Loucy (cell line): ENCODE measurements around the gene TENM3.

Source experiments
- H2AFZ ChIP-seq: fragments of 200-600 bp; sonication (generic); 2 replicates; pipeline ENCODE4 v1.6.0; 2016; ENCODE audit warnings: antibody characterized with exemption, mild to moderate bottlenecking, low read length, moderate library complexity
- H3F3A ChIP-seq: fragments of 200-600 bp; 2 replicates; pipeline ENCODE4 v1.6.0; 2016; ENCODE audit warnings: antibody characterized with exemption, low read depth, mild to moderate bottlenecking
- H3K27me3 ChIP-seq: fragments of 200-600 bp; sonication (generic); 2 replicates; pipeline ENCODE4 v1.6.1; 2014; ENCODE audit warnings: low read length, mild to moderate bottlenecking; ENCODE audit not compliant: insufficient read depth, poor library complexity, severe bottlenecking
- H3K36me3 ChIP-seq: fragments of 200-600 bp; sonication (generic); 2 replicates; pipeline ENCODE4 v1.6.1; 2016; ENCODE audit warnings: low read length; ENCODE audit not compliant: insufficient read depth
- H3K4me1 ChIP-seq: fragments of 200-600 bp; sonication (generic); 2 replicates; pipeline ENCODE4 v1.5.1; 2014; ENCODE audit warnings: low read length, mild to moderate bottlenecking; ENCODE audit not compliant: insufficient read depth, poor library complexity, severe bottlenecking
- H3K4me2 ChIP-seq: fragments of 200-600 bp; sonication (generic); 2 replicates; pipeline ENCODE4 v1.6.0; 2014; ENCODE audit warnings: antibody characterized with exemption, low read length, low read depth, mild to moderate bottlenecking; ENCODE audit not compliant: poor library complexity, severe bottlenecking
- H3K4me3 ChIP-seq: fragments of 200-600 bp; sonication (generic); 2 replicates; pipeline ENCODE4 v1.5.1; 2014; ENCODE audit warnings: low read length, mild to moderate bottlenecking, mixed read lengths; ENCODE audit not compliant: poor library complexity, severe bottlenecking
- H3K79me2 ChIP-seq: fragments of 200-600 bp; sonication (generic); 2 replicates; pipeline ENCODE4 v1.6.1; 2014; ENCODE audit warnings: low read length; ENCODE audit not compliant: insufficient read depth
- H3K9ac ChIP-seq: fragments of 200-600 bp; sonication (generic); 2 replicates; pipeline ENCODE4 v1.6.0; 2014; ENCODE audit warnings: mild to moderate bottlenecking, low read depth, low read length, moderate library complexity; ENCODE audit not compliant: poor library complexity, severe bottlenecking
- H3K9me2 ChIP-seq: fragments of 200-600 bp; sonication (generic); replicated peaks from 2 replicates; pipeline ENCODE4 v1.6.1; 2016; ENCODE audit warnings: low read depth, low read length, mixed read lengths
- H3K9me3 ChIP-seq: fragments of 200-600 bp; sonication (generic); 2 replicates; pipeline ENCODE4 v1.6.1; 2014; ENCODE audit warnings: mild to moderate bottlenecking, antibody characterized with exemption, low read length, low read depth; ENCODE audit not compliant: insufficient read depth
- H4K20me1 ChIP-seq: fragments of 200-600 bp; sonication (generic); 2 replicates; pipeline ENCODE4 v1.6.0; 2014; ENCODE audit warnings: antibody characterized with exemption, low read length, mild to moderate bottlenecking; ENCODE audit not compliant: insufficient read depth, poor library complexity, severe bottlenecking
- CTCF ChIP-seq: fragments of 200-600 bp; sonication (generic); conservative IDR thresholded peaks from 2 replicates; pipeline ENCODE4 v1.5.1; 2014; ENCODE audit warnings: mild to moderate bottlenecking, antibody characterized with exemption, low read length
- EZH2phosphoT487 ChIP-seq: fragments of 200-600 bp; IDR thresholded peaks from 2 replicates; pipeline ENCODE4 v1.6.1; 2018; ENCODE audit warnings: antibody characterized with exemption, mild to moderate bottlenecking, moderate library complexity, borderline replicate concordance

TENM3 gene

GRCh38 chr4:182478475-182478874, 235.3 kb downstream of the TENM3 start:
- H3K4me2 ChIP-seq = no peak overlapping the region
- no peaks in the 10 kb centered on the region for H3K27me3 ChIP-seq
- no peaks in the 10 kb centered on the region for H3K4me1 ChIP-seq
- no peaks in the 10 kb centered on the region for H3K9me3 ChIP-seq
- H4K20me1 ChIP-seq = no peaks in the 10 kb centered on the region
- H3K79me2 ChIP-seq = no peaks in the 10 kb centered on the region
- H3K4me3 ChIP-seq = no peak overlapping the region
- no peaks in the 10 kb centered on the region for H3K9me2 ChIP-seq
- TF ChIP-seq EZH2phosphoT487 (no peak), CTCF (peak; percentile 66)
- no peak overlapping the region for H2AFZ ChIP-seq
- H3F3A ChIP-seq = no peaks in the 10 kb centered on the region
- H3K9ac ChIP-seq = no peak overlapping the region
- H3K36me3 ChIP-seq = no peaks in the 10 kb centered on the region

DNA sequence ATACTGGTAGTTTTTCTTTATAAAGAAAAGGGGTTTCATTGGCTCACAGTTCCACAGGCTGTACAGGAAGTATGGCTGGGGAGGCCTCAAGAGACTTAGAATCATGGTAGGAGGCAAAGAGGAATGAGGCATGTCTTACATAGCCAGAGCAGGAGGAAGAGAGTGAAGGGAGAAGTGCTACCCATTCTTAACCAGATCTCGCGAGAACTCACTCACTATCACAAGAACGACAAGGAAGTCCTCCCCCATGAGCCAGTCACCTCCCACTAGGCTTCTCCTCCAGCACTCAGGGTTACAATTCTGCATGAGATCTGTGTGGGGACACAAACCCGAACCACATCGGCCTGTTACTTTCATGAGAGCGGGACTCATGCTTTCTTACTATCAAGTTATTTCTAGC, 240.5 kb downstream of the TENM3 start:
- H3K9me3 ChIP-seq = no peaks in the 10 kb centered on the region
- H3K79me2 ChIP-seq = no peaks in the 10 kb centered on the region
- no peaks in the 10 kb centered on the region for H3F3A ChIP-seq
- no peaks in the 10 kb centered on the region for H3K9me2 ChIP-seq
- TF ChIP-seq CTCF = no peak
- no peak for TF ChIP-seq EZH2phosphoT487
- H3K36me3 ChIP-seq = no peaks in the 10 kb centered on the region
- no peak overlapping the region for H3K4me2 ChIP-seq
- H3K4me3 ChIP-seq = no peak overlapping the region
- no peak overlapping the region for H3K9ac ChIP-seq
- H3K4me1 ChIP-seq = no peaks in the 10 kb centered on the region
- H4K20me1 ChIP-seq = no peaks in the 10 kb centered on the region
- H2AFZ ChIP-seq = no peak overlapping the region
- H3K27me3 ChIP-seq = no peaks in the 10 kb centered on the region

GRCh38 chr4:182486881-182487280, 243.7 kb downstream of the TENM3 start:
- H2AFZ ChIP-seq = no peak overlapping the region
- H3K9ac ChIP-seq = no peak overlapping the region
- H3K27me3 ChIP-seq = no peaks in the 10 kb centered on the region
- TF ChIP-seq CTCF = no peak
- no peak for TF ChIP-seq EZH2phosphoT487
- H3F3A ChIP-seq = no peaks in the 10 kb centered on the region
- H3K4me3 ChIP-seq = no peak overlapping the region
- H3K79me2 ChIP-seq = no peaks in the 10 kb centered on the region
- H3K4me2 ChIP-seq = no peak overlapping the region
- no peaks in the 10 kb centered on the region for H3K4me1 ChIP-seq
- no peaks in the 10 kb centered on the region for H3K36me3 ChIP-seq
- no peaks in the 10 kb centered on the region for H4K20me1 ChIP-seq
- H3K9me2 ChIP-seq = no peaks in the 10 kb centered on the region
- no peaks in the 10 kb centered on the region for H3K9me3 ChIP-seq
